Nephron (organoid): Measurements from ENCODE around the gene CTNNAL1.
"Not testable (repeated sequence)": the region's sequence is repeated elsewhere in the genome, so short reads cannot be mapped to it uniquely, and the experiment has no call there.

Experiments used
- H3K27ac Mint-ChIP-seq, 3 experiments: 2 replicates each; pipeline ENCODE4 v1.8.0; 2020; ENCODE audit warnings: mixed read lengths in 3 of 3, mild to moderate bottlenecking in 2 of 3, moderate library complexity in 1 of 3
- H3K27me3 Mint-ChIP-seq: 2 replicates; pipeline ENCODE4 v1.8.0; 2021; ENCODE audit warnings: low read depth, mild to moderate bottlenecking, moderate library complexity, mixed read lengths
- H3K36me3 Mint-ChIP-seq: 2 replicates; pipeline ENCODE4 v1.8.0; 2020; ENCODE audit warnings: low read depth, mixed read lengths
- H3K4me1 Mint-ChIP-seq: 2 replicates; pipeline ENCODE4 v1.8.0; 2020; ENCODE audit warnings: mixed read lengths
- H3K4me3 Mint-ChIP-seq, 3 experiments: 2 replicates each; pipeline ENCODE4 v1.8.0; 2020; ENCODE audit warnings: mild to moderate bottlenecking in 3 of 3, mixed read lengths in 3 of 3, moderate library complexity in 2 of 3
- H3K9me3 Mint-ChIP-seq: 2 replicates; pipeline ENCODE4 v1.8.0; 2020; ENCODE audit warnings: mixed read lengths
- TF ChIP-seq, protein P1 (sequence below), 3 experiments: fragments of 200-600 bp; sonication (generic); IDR thresholded peaks; one replicate each; pipeline ENCODE4 v1.5.0; 2021; ENCODE audit warnings: antibody characterized with exemption in 3 of 3; ENCODE audit not compliant: unreplicated experiment in 3 of 3

Gene CTNNAL1

DNA sequence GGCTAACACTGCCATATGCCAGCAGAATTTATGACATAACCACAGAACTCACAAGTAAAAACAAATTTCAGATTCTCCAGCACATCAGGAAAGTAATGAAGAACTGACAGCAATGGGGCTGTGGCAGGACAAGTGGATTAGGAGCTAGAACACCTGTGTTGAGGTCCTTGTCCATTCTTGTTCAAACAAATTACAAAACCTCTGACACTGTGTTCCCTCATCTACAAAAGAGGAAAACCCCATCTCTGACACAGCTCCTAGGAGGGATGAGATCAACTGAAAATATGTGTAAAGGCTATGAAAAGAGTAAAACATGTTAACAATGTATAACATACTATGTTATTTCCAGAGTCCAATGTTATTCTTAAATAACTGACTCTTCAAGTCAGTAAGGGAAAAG is 102.9 kb downstream of the CTNNAL1 start:
- Mint-ChIP-seq H3K27me3 (no peaks in the 10 kb centered on the region), H3K4me3 (no peak overlapping the region), H3K4me1 (no peaks in the 10 kb centered on the region), H3K27ac (no peak overlapping the region), H3K36me3 (peaks cover 62% of the 10 kb centered on the region), H3K9me3 (no peaks in the 10 kb centered on the region)
- TF ChIP-seq, protein P1, sequence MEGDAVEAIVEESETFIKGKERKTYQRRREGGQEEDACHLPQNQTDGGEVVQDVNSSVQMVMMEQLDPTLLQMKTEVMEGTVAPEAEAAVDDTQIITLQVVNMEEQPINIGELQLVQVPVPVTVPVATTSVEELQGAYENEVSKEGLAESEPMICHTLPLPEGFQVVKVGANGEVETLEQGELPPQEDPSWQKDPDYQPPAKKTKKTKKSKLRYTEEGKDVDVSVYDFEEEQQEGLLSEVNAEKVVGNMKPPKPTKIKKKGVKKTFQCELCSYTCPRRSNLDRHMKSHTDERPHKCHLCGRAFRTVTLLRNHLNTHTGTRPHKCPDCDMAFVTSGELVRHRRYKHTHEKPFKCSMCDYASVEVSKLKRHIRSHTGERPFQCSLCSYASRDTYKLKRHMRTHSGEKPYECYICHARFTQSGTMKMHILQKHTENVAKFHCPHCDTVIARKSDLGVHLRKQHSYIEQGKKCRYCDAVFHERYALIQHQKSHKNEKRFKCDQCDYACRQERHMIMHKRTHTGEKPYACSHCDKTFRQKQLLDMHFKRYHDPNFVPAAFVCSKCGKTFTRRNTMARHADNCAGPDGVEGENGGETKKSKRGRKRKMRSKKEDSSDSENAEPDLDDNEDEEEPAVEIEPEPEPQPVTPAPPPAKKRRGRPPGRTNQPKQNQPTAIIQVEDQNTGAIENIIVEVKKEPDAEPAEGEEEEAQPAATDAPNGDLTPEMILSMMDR (IDR thresholded peaks at IDR 0.05; ENCODE audit: unreplicated experiment in 3 of 3) = no peak

DNA sequence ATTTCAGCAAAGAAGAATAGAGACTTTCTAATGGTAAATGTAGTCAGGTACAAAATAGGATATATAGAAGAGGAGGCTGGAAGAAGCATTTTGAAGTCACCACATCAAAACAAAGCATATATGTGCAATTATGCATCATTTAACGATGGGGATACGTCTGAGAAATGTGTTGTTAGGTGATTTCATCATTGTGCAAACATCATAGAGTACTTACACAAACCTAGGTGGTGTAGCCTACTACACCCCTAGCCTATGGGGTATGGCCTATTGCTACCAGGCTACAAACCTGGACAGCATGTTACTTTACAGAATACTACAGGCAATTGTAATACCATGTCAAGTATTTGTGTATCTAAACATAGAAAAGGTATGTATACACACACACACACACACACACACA is 107.8 kb downstream of the CTNNAL1 start:
- Mint-ChIP-seq H3K4me1 (no peaks in the 10 kb centered on the region), H3K27me3 (no peaks in the 10 kb centered on the region), H3K4me3 (no peak overlapping the region), H3K27ac (no peak overlapping the region), H3K9me3 (no peaks in the 10 kb centered on the region), H3K36me3 (peaks cover 76% of the 10 kb centered on the region)
- TF ChIP-seq, protein P1 (IDR thresholded peaks at IDR 0.05; ENCODE audit: unreplicated experiment in 3 of 3) = no peak

DNA sequence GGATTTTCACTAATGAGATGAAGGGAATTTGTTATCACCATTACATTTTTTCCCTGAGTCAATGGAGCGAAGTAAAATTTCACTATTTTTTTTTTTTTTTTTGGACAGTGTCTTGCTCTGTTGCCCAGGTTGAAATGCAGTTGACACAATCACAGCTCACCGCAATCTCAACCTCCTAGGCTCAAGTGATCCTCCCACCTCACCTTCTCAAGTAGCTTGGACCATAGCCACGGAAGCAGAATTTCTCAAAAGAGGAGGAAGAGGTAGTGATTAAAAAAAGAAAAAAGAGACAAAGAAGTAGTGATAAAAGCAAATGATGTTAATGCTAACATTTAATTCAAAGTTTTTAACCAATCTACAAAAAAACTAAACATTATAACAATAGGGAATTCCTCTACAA is 109.1 kb downstream of the CTNNAL1 start:
- Mint-ChIP-seq H3K27ac (no peak overlapping the region), H3K4me1 (no peaks in the 10 kb centered on the region), H3K4me3 (no peak overlapping the region), H3K36me3 (peaks cover 75% of the 10 kb centered on the region), H3K27me3 (no peaks in the 10 kb centered on the region), H3K9me3 (no peaks in the 10 kb centered on the region)
- TF ChIP-seq, protein P1 (IDR thresholded peaks at IDR 0.05; ENCODE audit: unreplicated experiment in 3 of 3) = no peak

GRCh38 chr9:108903420-108904103 is 109.7 kb downstream of the CTNNAL1 start:
- H3K36me3 Mint-ChIP-seq = peaks cover 72% of the 10 kb centered on the region
- TF ChIP-seq, protein P1 (IDR thresholded peaks at IDR 0.05; ENCODE audit: unreplicated experiment in 3 of 3) = no peak
- no peaks in the 10 kb centered on the region for H3K27me3 Mint-ChIP-seq
- H3K9me3 Mint-ChIP-seq = no peaks in the 10 kb centered on the region
- no peak overlapping the region for H3K27ac Mint-ChIP-seq
- H3K4me1 Mint-ChIP-seq = no peaks in the 10 kb centered on the region
- no peak overlapping the region for H3K4me3 Mint-ChIP-seq

DNA sequence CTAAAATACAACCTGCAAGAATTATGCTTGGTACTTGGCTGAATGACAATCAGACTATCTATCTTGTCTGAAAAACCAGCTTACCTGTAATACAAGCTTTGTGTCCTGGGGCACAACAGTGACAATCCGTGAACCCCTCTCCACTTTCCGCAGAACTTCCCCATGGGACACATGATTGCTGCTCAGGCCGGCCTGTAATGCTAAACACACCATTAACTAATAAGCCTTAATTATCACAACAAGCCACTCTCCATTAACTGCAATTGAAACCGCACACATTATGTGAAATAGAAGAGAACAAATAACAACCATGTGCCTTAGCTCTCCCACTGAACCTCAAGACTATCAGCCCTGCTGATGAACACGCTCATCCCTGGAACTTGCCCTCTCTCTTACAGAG is 113.1 kb downstream of the CTNNAL1 start:
- Mint-ChIP-seq H3K9me3 (no peaks in the 10 kb centered on the region), H3K4me1 (no peaks in the 10 kb centered on the region), H3K4me3 (no peak overlapping the region), H3K36me3 (peaks cover 72% of the 10 kb centered on the region), H3K27me3 (no peaks in the 10 kb centered on the region), H3K27ac (no peak overlapping the region)
- TF ChIP-seq, protein P1 (IDR thresholded peaks at IDR 0.05; ENCODE audit: unreplicated experiment in 3 of 3) = no peak

DNA sequence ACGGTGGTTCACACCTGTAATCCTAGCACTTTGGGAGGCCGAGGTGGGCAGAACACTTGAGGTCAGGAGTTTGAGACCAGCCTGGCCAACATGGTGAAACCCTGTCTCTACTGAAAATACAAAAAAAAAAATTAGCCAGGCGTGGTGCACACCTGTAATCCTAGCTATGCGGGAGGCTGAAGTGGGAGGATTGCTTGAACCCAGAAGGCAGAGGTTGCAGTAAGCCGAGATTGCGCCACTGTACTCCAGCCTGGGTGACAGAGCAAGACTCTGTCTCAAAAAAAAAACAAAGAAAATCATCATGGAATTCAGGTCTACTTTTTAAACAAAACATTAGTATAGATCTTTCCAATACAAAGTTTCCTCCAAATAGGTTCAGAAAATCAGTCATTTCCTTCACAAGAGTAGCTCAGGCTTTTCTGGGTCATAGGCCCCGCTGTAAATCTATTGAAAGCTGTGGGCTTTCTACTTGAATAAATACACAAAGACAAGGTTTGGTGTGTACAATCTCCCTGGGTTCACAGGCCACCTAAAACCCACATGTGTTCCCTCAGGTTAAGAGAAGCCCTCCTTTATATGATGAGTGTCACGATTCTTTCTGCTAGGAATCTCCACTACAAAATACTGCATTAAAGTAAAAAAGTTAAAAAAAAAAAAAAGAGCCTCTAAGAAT is 114.1 kb downstream of the CTNNAL1 start:
- H3K4me1 Mint-ChIP-seq, H3K4me3 Mint-ChIP-seq, H3K27me3 Mint-ChIP-seq, H3K9me3 Mint-ChIP-seq, H3K27ac Mint-ChIP-seq: not testable (repeated sequence)
- peaks cover 77% of the 10 kb centered on the region for H3K36me3 Mint-ChIP-seq
